ENCODE measurements around the gene LRRN2. TPM values are rescaled to one million over a fixed set of nuclear protein-coding genes. Genes with fewer than 3 reads are reported as not detected.

Gene LRRN2
- total RNA-seq, 1 experiment from 2014 or later: 5.8 TPM

DNA sequence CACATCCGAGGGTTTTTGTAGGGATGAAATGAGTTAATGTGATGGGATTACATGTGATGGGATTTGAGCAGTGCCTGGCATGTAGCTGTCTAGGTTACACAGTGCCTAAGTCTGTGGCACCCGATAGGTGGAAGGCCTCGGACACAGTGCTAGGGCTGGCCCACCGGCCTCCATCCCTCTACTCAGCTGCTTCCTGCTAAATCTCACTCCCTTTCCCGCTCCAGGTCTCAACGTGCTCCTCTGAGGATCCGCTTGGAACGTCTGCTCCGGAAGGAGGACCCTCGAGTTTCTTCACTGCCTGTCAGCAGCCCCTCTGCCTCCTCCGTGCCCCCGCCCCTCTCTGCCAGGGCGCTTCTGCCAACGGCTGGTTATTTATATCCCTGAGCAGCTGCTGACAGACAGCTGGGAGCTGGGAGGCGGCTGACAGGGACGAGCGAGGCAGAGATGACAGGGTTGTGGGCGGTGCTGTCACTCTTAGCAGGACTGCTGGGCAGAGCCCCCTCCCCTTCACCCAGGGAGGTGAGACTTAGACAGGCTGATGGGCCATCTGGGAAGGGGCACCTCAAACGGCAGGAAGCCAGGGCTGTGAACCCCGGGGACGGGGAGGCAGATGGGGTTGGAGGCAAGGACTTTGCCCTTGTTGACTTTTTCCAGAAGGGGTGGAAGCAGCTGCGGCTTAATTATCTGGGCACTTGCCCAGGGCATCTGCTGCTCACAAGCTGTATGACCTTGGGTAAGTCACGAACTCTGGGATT lies 26.6 kb upstream of the LRRN2 start:
- no peak overlapping the region for H2BK20ac ChIP-seq (ENCODE audit: low read depth, low read length, poor library complexity, severe bottlenecking)
- H3T11ph ChIP-seq (ENCODE audit: low read length): no peak overlapping the region
- no peaks in the 10 kb centered on the region for H3K23me2 ChIP-seq (ENCODE audit: insufficient read length, low read depth, low read length, poor library complexity, severe bottlenecking)
- no peak overlapping the region for H3K27ac ChIP-seq (ENCODE audit: insufficient read length, low read depth, low read length)
- peaks cover 0 to 2% (median 0%) of the 10 kb centered on the region in 3 experiments; a peak in 1 of 7 replicates for H3K36me3 Mint-ChIP-seq (ENCODE audit: insufficient read depth in 1 of 3, low read depth in 3 of 3)
- no peak overlapping the region for H3K14ac ChIP-seq (ENCODE audit: insufficient read depth, low read length)
- DNase-seq: no peak
- H3K4ac ChIP-seq (ENCODE audit: low read depth, low read length): no peak overlapping the region
- no peaks in the 10 kb centered on the region for H3K79me1 ChIP-seq (ENCODE audit: insufficient read depth, low read depth, low read length, poor library complexity, severe bottlenecking)
- no peak overlapping the region for H4K5ac ChIP-seq (ENCODE audit: insufficient read length, low read depth, low read length)
- H4K91ac ChIP-seq (ENCODE audit: insufficient read length, low read depth, low read length): no peak overlapping the region
- no peak overlapping the region for H2BK12ac ChIP-seq (ENCODE audit: insufficient read length, low read depth, low read length)
- peaks cover 2 to 11% of the 10 kb centered on the region in 2 experiments; a peak in 2 of 5 replicates for H3K9me3 Mint-ChIP-seq
- peak overlapping the region; percentile 41 for H3K4me2 ChIP-seq (ENCODE audit: insufficient read depth, insufficient read length, low read length)
- peak overlapping the region in 1 of 2 experiments; percentile 72; a peak in 3 of 5 replicates for H3K4me3 Mint-ChIP-seq
- no peak overlapping the region for H4K8ac ChIP-seq (replicated peaks; ENCODE audit: insufficient read length, low read depth, low read length)
- H3K4me1 ChIP-seq (ENCODE audit: insufficient read depth, low read length): peaks cover 33% of the 10 kb centered on the region
- no peaks in the 10 kb centered on the region for H3K9me3 ChIP-seq (ENCODE audit: control insufficient read depth, low read depth, low read length)
- no peaks in the 10 kb centered on the region for H3K79me2 ChIP-seq (ENCODE audit: insufficient read depth, low read length)
- H2AK5ac ChIP-seq (ENCODE audit: insufficient read length, low read length): no peak overlapping the region
- peaks cover 82 to 91% of the 10 kb centered on the region in 2 experiments for H3K4me1 Mint-ChIP-seq
- peaks cover 3% of the 10 kb centered on the region for H4K20me1 ChIP-seq (ENCODE audit: control insufficient read depth, insufficient read depth, insufficient read length)
- H3K27me3 ChIP-seq (ENCODE audit: insufficient read depth, low read length): peaks cover 46% of the 10 kb centered on the region
- no peak overlapping the region for H3K9ac ChIP-seq (ENCODE audit: extremely low read depth, insufficient read length, low read length)
- H3K27ac Mint-ChIP-seq: no peak overlapping the region
- no peak overlapping the region for H2AFZ ChIP-seq (ENCODE audit: low read length)
- no peak overlapping the region for H3K56ac ChIP-seq (ENCODE audit: insufficient read length, low read depth, low read length)
- no peak overlapping the region for H2BK15ac ChIP-seq (ENCODE audit: low read depth, low read length)
- no peak overlapping the region for H2BK120ac ChIP-seq (ENCODE audit: low read depth, low read length, poor library complexity, severe bottlenecking)
- WGBS (ENCODE audit: extremely low coverage, insufficient read length, low lambda C conversion rate): no CpG with 5 or more reads among the region's 23 CpGs
- no peak overlapping the region for H3K18ac ChIP-seq (ENCODE audit: insufficient read length, low read depth, low read length)
- H3K27me3 Mint-ChIP-seq (ENCODE audit: low read depth): peaks cover 81% of the 10 kb centered on the region
- TF ChIP-seq, protein P1, sequence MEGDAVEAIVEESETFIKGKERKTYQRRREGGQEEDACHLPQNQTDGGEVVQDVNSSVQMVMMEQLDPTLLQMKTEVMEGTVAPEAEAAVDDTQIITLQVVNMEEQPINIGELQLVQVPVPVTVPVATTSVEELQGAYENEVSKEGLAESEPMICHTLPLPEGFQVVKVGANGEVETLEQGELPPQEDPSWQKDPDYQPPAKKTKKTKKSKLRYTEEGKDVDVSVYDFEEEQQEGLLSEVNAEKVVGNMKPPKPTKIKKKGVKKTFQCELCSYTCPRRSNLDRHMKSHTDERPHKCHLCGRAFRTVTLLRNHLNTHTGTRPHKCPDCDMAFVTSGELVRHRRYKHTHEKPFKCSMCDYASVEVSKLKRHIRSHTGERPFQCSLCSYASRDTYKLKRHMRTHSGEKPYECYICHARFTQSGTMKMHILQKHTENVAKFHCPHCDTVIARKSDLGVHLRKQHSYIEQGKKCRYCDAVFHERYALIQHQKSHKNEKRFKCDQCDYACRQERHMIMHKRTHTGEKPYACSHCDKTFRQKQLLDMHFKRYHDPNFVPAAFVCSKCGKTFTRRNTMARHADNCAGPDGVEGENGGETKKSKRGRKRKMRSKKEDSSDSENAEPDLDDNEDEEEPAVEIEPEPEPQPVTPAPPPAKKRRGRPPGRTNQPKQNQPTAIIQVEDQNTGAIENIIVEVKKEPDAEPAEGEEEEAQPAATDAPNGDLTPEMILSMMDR (conservative IDR thresholded peaks at IDR 0.05): no peak
- no peak overlapping the region for H2BK5ac ChIP-seq (ENCODE audit: insufficient read length, low read length)
- H3K23ac ChIP-seq (ENCODE audit: insufficient read length, low read depth, low read length): no peak overlapping the region
